ENCODE results near the gene HRC. TPM values are rescaled to one million over a fixed set of nuclear protein-coding genes. Genes with fewer than 3 reads are reported as not detected.

Gene HRC
- total and polyA plus RNA-seq, 4 donors: 0.14 to 5.7 (median 1.1) TPM

GRCh38 chr19:49103331-49104085 is 51.7 kb downstream of the HRC start:
- Histone ChIP-seq H3K9me3 (ENCODE audit: control insufficient read depth in 4 of 4, insufficient read depth in 3 of 4, low read length in 3 of 4) (no peaks in the 10 kb centered on the region), H3K36me3 (ENCODE audit: control insufficient read depth in 4 of 4, insufficient read depth in 4 of 4, low read length in 4 of 4) (peaks cover 27 to 86% (median 54%) of the 10 kb centered on the region in 4 donors), H3K27ac (ENCODE audit: low read depth in 1 of 2, low read length in 1 of 2) (no peak overlapping the region), H3K4me3 (no peak overlapping the region), H3K9ac (ENCODE audit: insufficient read depth in 1 of 2, low read length in 2 of 2) (no peak overlapping the region), H3K4me1 (ENCODE audit: control insufficient read depth in 5 of 5, insufficient read depth in 5 of 5, low read length in 5 of 5) (no peaks in the 10 kb centered on the region), H3K27me3 (ENCODE audit: control insufficient read depth in 3 of 3, insufficient read depth in 3 of 3, low read length in 2 of 3) (no peaks in the 10 kb centered on the region)
- DNase-seq (no peak), ATAC-seq (ENCODE audit: insufficient read depth, low FRiP score) (no peak)
- TF ChIP-seq CTCF (IDR thresholded peaks at IDR 0.05; ENCODE audit: control extremely low read depth, extremely low read depth): no peak
- WGBS, 2 donors: 93 to 94% methylated on average over 31 to 33 of the region's 33 CpGs

GRCh38 chr19:49102303-49102702 is 52.9 kb downstream of the HRC start:
- no peak overlapping the region for H3K27ac ChIP-seq (ENCODE audit: low read depth in 1 of 2, low read length in 1 of 2)
- DNase-seq (no peak), ATAC-seq (ENCODE audit: insufficient read depth, low FRiP score) (no peak)
- H3K4me3 ChIP-seq: no peak overlapping the region
- H3K4me1 ChIP-seq (ENCODE audit: control insufficient read depth in 5 of 5, insufficient read depth in 5 of 5, low read length in 5 of 5): no peaks in the 10 kb centered on the region
- TF ChIP-seq CTCF (IDR thresholded peaks at IDR 0.05; ENCODE audit: control extremely low read depth, extremely low read depth): no peak
- no peak overlapping the region for H3K9ac ChIP-seq (ENCODE audit: insufficient read depth in 1 of 2, low read length in 2 of 2)
- 89 to 92% methylated on average over 11 to 12 of the region's 12 CpGs for WGBS, 2 donors
- no peaks in the 10 kb centered on the region for H3K9me3 ChIP-seq (ENCODE audit: control insufficient read depth in 4 of 4, insufficient read depth in 3 of 4, low read length in 3 of 4)
- H3K36me3 ChIP-seq (ENCODE audit: control insufficient read depth in 4 of 4, insufficient read depth in 4 of 4, low read length in 4 of 4): peaks cover 20 to 84% (median 62%) of the 10 kb centered on the region in 4 donors
- H3K27me3 ChIP-seq (ENCODE audit: control insufficient read depth in 3 of 3, insufficient read depth in 3 of 3, low read length in 2 of 3): no peaks in the 10 kb centered on the region

Other genes with a start within 250 kb of the HRC start
- gene DHDH, start 221.7 kb downstream of the HRC start, total RNA-seq: 1 to 10 TPM in 1 of 2 donors, under 1 TPM in 1; 0.51 to 2.8 TPM
- gene DHDH, start 221.7 kb downstream of the HRC start, polyA plus RNA-seq: 1 to 10 TPM in 1 of 2 donors, under 1 TPM in 1; 1.00 to 6.0 TPM
- gene BAX, start 200.5 kb downstream of the HRC start, total RNA-seq: 100 to 1,000 TPM in 1 of 2 donors, 10 to 100 TPM in 1; 25.9 to 109 TPM
- gene BAX, start 200.5 kb downstream of the HRC start, polyA plus RNA-seq: 100 to 1,000 TPM in 1 of 2 donors, 10 to 100 TPM in 1; 99.0 to 121 TPM
- gene FTL, start 190.1 kb downstream of the HRC start, total RNA-seq: 1,000 to 10,000 TPM; 2,880 to 6,540 TPM
- gene FTL, start 190.1 kb downstream of the HRC start, polyA plus RNA-seq: over 10,000 TPM; 17,775 to 22,369 TPM
- 10 to 100 TPM; 34.1 to 49.7 TPM for gene GYS1, start 162.1 kb downstream of the HRC start, total RNA-seq
- 10 to 100 TPM; 22.7 to 29.7 TPM for gene GYS1, start 162.1 kb downstream of the HRC start, polyA plus RNA-seq
- gene RUVBL2, start 161.5 kb downstream of the HRC start, total RNA-seq: 100 to 1,000 TPM in 1 of 2 donors, 10 to 100 TPM in 1; 85.6 to 108 TPM
- 100 to 1,000 TPM in 1 of 2 donors, 10 to 100 TPM in 1; 80.7 to 112 TPM for gene RUVBL2, start 161.5 kb downstream of the HRC start, polyA plus RNA-seq
- gene LHB, start 138.3 kb downstream of the HRC start, total RNA-seq: under 1 TPM in 1 of 2 donors, not detected in 1; 0.74 TPM
- gene LHB, start 138.3 kb downstream of the HRC start, polyA plus RNA-seq: under 1 TPM; 0.32 to 0.67 TPM
- gene CGB3, start 131.1 kb downstream of the HRC start, total RNA-seq: not detected
- not detected for gene CGB3, start 131.1 kb downstream of the HRC start, polyA plus RNA-seq
- under 1 TPM in 1 of 2 donors, not detected in 1; 0.58 TPM for gene CGB2, start 123.5 kb downstream of the HRC start, total RNA-seq
- not detected for gene CGB2, start 123.5 kb downstream of the HRC start, polyA plus RNA-seq
- not detected for gene CGB1, start 118.5 kb downstream of the HRC start, total RNA-seq
- not detected for gene CGB1, start 118.5 kb downstream of the HRC start, polyA plus RNA-seq
- not detected for gene CGB5, start 111.5 kb downstream of the HRC start, total RNA-seq
- not detected for gene CGB5, start 111.5 kb downstream of the HRC start, polyA plus RNA-seq
- not detected for gene CGB8, start 106.3 kb downstream of the HRC start, total RNA-seq
- gene CGB8, start 106.3 kb downstream of the HRC start, polyA plus RNA-seq: not detected
- gene CGB7, start 97.6 kb downstream of the HRC start, total RNA-seq: under 1 TPM; 0.11 to 0.21 TPM
- under 1 TPM; 0.29 to 0.57 TPM for gene CGB7, start 97.6 kb downstream of the HRC start, polyA plus RNA-seq
- gene NTF4, start 90.6 kb downstream of the HRC start, total RNA-seq: 1 to 10 TPM; 2.1 to 2.9 TPM
- gene NTF4, start 90.6 kb downstream of the HRC start, polyA plus RNA-seq: 1 to 10 TPM; 2.8 to 5.2 TPM
- gene KCNA7, start 82.7 kb downstream of the HRC start, total RNA-seq: not detected
- not detected for gene KCNA7, start 82.7 kb downstream of the HRC start, polyA plus RNA-seq
- gene SNRNP70, start 69.9 kb downstream of the HRC start, total RNA-seq: 100 to 1,000 TPM; 168 to 251 TPM
- gene SNRNP70, start 69.9 kb downstream of the HRC start, polyA plus RNA-seq: 100 to 1,000 TPM; 143 to 191 TPM
- 1 to 10 TPM; 6.6 to 7.8 TPM for gene LIN7B, start 41.0 kb downstream of the HRC start, total RNA-seq
- gene LIN7B, start 41.0 kb downstream of the HRC start, polyA plus RNA-seq: 10 to 100 TPM in 1 of 2 donors, 1 to 10 TPM in 1; 6.4 to 12.4 TPM
- 1 to 10 TPM in 1 of 2 donors, not detected in 1; 1.9 TPM for gene C19orf73, start 36.3 kb downstream of the HRC start, total RNA-seq
- 1 to 10 TPM; 3.1 to 4.3 TPM for gene C19orf73, start 36.3 kb downstream of the HRC start, polyA plus RNA-seq
- 1 to 10 TPM; 3.0 to 8.4 TPM for gene PPFIA3, start 35.9 kb downstream of the HRC start, total RNA-seq
- 10 to 100 TPM in 1 of 2 donors, 1 to 10 TPM in 1; 8.8 to 10.6 TPM for gene PPFIA3, start 35.9 kb downstream of the HRC start, polyA plus RNA-seq
- gene TRPM4, start 2.4 kb upstream of the HRC start, total RNA-seq: 10 to 100 TPM; 19.8 to 70.1 TPM
- 10 to 100 TPM; 15.6 to 24.9 TPM for gene TRPM4, start 2.4 kb upstream of the HRC start, polyA plus RNA-seq
- gene SLC6A16, start 169.8 kb upstream of the HRC start, total RNA-seq: 1 to 10 TPM; 1.8 to 2.5 TPM
- 1 to 10 TPM in 1 of 2 donors, under 1 TPM in 1; 0.93 to 2.4 TPM for gene SLC6A16, start 169.8 kb upstream of the HRC start, polyA plus RNA-seq
- 10 to 100 TPM; 33.9 to 65.1 TPM for gene CD37, start 180.0 kb upstream of the HRC start, total RNA-seq
- 100 to 1,000 TPM in 1 of 2 donors, 10 to 100 TPM in 1; 37.2 to 154 TPM for gene CD37, start 180.0 kb upstream of the HRC start, polyA plus RNA-seq
- 10 to 100 TPM; 31.4 to 40.0 TPM for gene TEAD2, start 207.0 kb upstream of the HRC start, total RNA-seq
- 10 to 100 TPM; 21.9 to 31.5 TPM for gene TEAD2, start 207.0 kb upstream of the HRC start, polyA plus RNA-seq
- under 1 TPM; 0.85 to 0.95 TPM for gene DKKL1, start 208.5 kb upstream of the HRC start, total RNA-seq
- gene DKKL1, start 208.5 kb upstream of the HRC start, polyA plus RNA-seq: under 1 TPM; 0.58 to 0.91 TPM
- 1 to 10 TPM in 1 of 2 donors, not detected in 1; 2.9 TPM for gene KASH5, start 232.9 kb upstream of the HRC start, total RNA-seq
- 1 to 10 TPM in 1 of 2 donors, under 1 TPM in 1; 0.52 to 1.5 TPM for gene KASH5, start 232.9 kb upstream of the HRC start, polyA plus RNA-seq